HG03045 (cell line): ENCODE results near the gene EIF4E3.

Experiments used
- ATAC-seq: cut with Tn5 transposase; IDR thresholded peaks from one replicate; pipeline ENCODE4 v1.9.1; 2021; ENCODE audit warnings: mild to moderate bottlenecking, moderate library complexity; ENCODE audit not compliant: unreplicated experiment

The EIF4E3 gene

DNA sequence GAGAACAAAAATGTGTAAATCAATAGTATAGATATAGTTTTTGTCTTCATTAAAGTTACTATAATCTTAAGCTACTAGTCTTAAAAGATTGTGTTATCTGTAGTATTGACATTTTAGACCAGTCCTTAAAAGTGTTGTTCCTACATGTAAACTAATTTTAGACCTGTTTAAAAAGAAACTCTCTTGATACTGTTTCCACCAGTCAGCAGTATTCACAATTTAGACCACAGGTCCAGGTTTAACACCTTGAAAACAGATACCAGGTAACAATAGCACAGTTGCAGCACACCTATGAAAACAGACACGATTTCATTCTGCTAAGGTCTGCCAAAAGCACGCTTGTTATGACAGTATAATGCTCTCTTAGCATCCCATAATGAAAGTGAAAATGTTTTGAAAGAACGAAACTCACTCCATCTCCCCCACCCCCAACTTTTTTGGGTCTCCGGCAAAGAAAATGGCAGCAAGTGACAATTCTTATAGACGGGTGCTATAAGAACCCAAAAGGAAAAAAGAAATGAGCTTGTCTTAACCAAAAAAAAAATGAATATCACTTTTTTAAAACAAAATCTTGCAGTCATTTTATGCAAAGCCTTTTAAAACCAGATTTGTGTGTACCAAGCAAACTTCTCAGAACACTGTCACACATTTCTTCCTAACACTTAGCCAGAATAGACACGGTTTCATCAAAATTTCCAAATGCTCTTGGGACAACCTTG is 1.6 kb downstream of the EIF4E3 start:
- ATAC-seq, result peak; percentile 44

DNA sequence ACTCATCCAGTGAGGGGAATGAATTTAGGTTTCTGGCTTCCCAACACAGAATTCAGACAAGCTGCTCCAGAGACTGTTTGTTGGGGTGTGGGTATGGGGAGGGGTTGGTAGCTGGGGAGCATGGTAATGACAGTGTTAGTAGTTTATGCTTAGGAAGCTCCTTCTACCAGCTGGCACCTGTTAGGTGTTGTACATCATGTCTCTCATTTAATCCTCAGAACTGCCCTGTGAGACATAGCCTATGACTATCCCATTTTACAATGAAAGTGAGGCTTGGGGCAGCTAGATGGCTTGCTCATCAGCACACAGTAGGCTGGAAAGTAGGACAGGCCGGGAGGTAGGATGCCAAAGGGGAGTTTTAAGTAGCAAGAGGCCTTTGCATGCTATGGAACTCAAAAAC is 2.5 kb downstream of the EIF4E3 start:
- no peak for ATAC-seq

DNA sequence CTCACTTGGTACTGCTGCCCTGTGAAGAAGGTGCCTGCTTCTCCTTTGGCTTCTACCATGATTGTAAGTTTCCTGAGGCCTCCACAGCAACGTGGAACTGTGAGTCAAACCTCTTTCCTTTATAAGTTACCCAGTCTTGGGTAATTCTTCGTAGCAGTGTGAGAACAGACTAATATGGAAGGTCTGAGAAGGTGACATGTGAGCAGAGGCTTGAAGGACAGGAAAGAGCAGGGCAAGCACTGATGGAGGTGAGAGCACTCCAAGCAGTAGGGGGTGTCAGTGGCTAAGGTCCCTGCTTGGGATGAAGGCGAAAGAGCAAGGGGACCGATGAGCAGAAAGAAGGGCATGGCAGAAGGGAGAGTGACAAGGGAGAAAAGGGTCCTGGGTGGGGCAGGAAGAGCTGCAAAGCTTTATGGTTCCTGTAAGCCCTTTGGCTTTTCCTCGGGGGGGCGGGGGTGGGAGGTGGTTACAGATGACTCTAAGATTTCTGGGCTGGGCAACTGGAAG is 3.5 kb downstream of the EIF4E3 start:
- ATAC-seq, result no peak

DNA sequence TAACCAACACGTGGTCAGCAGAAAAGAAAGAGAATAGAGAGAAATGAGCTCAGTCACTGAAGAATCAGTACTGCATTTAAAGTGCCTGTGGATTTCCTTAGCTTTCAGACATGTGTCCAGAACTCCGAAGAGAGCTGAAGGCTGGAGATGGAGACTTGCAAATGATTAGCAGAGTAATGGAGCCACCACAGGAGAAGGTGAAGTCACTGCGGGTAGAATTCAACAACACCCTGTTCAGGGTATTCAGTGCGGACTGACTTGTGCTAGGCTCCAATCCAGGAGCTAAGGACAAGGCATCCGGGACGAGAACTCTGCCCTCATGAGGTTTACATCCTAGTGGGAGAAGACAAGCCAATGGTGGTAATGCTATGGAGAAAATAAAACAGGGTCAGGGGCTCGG is 4.2 kb downstream of the EIF4E3 start:
- no peak for ATAC-seq

- no peak for ATAC-seq
Measured at GRCh38 chr3:71718072-71718471, 7.1 kb downstream of the EIF4E3 start.

- no peak for ATAC-seq
Measured at GRCh38 chr3:71714595-71714994, 10.6 kb downstream of the EIF4E3 start.

- no peak for ATAC-seq
Measured at GRCh38 chr3:71713041-71713440, 12.2 kb downstream of the EIF4E3 start.

DNA sequence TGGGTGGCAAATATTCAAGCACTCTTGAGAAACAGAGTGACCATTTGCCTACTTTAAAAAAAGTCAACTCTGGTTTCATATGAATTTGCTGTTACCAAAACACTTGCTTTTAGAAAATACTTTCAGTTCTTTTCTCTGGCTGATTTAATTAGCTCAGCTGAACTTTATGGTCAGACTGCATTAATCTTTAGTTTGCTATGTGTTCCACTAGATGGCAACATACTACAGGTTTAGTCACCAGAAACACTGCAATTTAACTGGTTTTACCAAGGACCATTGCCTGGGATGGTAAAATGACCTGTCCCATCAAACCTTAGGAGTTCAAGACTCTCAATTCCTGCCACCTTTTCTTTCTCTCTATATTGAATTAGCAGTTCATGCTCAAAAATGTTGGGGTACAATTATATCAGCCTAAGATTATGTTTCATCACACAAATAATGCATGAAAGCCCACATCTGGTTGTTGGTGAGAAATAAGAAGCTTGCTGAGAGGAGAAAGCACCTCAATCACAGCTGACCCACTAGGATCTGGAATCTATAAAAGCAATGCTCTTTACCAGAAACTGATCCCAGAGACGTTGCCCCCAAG is 14.2 kb downstream of the EIF4E3 start:
- ATAC-seq, result peak; percentile 72

GRCh38 chr3:71709908-71710511 is 15.2 kb downstream of the EIF4E3 start:
- ATAC-seq, result no peak

GRCh38 chr3:71708476-71709105 is 16.6 kb downstream of the EIF4E3 start:
- ATAC-seq, result no peak

GRCh38 chr3:71707595-71707994 is 17.6 kb downstream of the EIF4E3 start:
- ATAC-seq, result no peak

DNA sequence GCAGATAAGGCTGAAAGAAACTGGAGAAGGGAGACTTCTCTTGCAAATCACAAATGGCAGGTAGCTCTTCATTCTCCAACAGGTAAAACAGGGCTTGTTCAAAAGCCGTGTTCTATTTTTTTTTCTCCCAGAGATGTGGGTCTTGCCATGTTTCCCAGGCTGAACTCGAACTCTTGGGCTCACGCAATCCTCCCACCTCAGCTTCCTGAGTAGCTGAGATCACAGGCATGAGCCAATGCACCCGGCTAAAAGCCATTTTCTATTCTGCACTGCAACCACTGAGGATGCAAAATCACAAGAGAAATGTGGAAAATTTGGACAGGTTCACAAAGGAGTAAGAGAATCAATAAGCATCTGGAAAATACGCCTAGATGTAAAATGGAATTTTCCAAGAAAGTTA is 19.5 kb downstream of the EIF4E3 start:
- ATAC-seq, result no peak

DNA sequence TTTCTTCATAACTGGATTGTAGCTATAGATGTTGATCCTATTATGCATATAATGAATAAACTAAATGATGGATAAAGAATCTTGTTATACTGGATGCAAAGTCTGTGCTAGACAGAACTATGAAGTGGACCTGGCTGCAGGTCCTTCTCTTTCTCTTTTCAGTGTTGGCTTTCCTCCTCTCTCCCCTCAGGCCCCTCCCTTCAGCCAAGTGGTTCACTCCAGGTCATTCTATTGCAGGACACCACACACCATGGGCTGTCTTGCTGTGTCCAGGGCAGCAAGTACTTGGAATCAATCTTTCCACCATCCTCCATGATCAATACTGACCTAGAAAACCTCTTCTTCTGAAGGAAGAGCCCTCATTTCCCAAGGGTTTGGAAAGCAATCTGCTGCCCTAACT is 20.3 kb downstream of the EIF4E3 start:
- ATAC-seq, result no peak

DNA sequence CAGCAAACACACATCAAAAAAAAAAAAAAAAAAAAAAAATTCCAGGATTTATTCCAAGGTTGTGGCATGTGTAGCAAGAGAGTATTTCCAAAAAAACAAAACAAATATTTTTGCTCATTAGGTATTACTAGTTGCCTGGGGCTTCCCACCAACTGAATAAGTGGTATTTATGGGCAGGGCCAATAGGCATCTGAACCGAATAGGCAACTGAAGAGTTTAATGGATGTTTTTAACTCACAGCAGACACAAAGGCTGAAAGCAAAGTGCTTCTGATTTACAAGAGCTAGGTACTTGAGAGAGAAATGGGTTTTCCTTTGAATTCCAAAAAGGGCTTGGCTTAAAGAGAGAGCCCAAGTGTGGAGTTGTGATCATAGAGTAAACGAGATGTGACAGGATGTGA is 21.4 kb downstream of the EIF4E3 start:
- no peak for ATAC-seq

GRCh38 chr3:71702131-71703024 is 22.8 kb downstream of the EIF4E3 start:
- ATAC-seq, result no peak

GRCh38 chr3:71701251-71701762 is 23.9 kb downstream of the EIF4E3 start:
- ATAC-seq, result no peak

- ATAC-seq, result no peak
Measured at GRCh38 chr3:71695000-71695482, 30.2 kb downstream of the EIF4E3 start.

DNA sequence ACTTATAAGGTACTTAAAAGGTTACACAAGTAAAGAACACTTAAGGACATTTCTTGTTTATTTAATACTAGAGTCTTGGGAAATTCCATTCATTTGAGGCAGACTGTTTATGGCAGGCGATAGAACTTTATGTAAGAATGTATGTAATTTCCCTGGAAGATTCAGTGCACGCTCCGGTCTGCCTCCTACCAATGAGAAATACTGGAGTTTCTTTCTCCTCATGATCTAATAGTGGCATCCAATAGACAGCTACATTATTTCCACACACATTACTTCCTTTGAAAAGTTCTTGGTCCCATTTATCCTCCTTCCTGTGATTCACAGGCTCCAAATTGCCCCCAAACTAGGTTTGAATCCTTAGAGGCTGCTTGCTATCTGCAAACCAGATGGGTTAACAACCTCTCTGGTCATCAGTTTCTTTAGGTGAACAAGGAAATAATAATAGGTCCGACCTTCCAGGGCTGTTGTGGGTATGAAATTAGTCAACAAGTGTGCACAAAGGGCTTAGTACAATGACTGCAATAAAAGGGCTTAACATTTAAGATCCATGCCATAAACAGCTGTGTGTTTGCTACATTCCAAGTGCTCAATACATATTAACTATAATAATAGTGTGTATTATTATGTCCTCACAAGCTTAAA is 30.7 kb downstream of the EIF4E3 start:
- no peak for ATAC-seq

DNA sequence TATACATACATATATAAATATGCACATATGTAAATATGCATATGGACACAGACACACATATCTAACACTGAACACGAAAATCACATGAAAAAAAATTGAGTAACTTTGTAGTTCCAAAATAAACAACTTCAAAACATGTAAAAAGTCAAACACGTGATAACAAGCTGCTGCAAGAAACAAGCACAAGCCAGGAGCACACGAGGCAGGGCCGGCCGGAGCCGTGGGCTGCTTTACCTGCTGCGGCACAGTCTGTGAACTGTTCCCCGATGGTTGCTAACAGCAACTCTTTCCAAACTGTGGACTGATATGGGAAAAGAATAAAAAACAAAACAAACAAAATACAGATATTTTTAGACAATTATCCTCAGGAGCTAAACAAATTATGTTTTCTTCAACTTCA is 31.6 kb downstream of the EIF4E3 start:
- ATAC-seq, result no peak

GRCh38 chr3:71692139-71692538 is 33.1 kb downstream of the EIF4E3 start:
- ATAC-seq, result no peak
